Measurements from ENCODE around the gene NEUROD6.

DNA sequence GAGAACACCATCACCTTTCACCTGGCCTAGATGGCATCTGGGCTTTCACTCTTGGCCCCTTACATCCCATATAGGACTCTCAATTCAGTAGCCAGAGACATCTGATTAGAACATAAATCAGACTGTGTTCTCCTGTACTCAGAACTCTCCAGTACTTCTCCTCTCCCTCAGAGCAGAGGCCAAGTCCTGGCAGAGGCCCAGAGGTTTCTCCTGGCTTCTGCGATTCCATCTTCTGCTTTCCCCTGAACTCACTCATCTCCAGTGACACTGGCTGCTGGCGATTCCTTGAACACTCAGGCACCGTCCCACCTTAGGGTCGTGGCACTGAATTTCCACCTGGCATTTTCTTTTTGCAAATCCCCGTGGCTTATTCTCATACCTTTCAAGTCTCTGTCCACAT is 4.9 kb upstream of the NEUROD6 start:
- TF ChIP-seq, protein P1, sequence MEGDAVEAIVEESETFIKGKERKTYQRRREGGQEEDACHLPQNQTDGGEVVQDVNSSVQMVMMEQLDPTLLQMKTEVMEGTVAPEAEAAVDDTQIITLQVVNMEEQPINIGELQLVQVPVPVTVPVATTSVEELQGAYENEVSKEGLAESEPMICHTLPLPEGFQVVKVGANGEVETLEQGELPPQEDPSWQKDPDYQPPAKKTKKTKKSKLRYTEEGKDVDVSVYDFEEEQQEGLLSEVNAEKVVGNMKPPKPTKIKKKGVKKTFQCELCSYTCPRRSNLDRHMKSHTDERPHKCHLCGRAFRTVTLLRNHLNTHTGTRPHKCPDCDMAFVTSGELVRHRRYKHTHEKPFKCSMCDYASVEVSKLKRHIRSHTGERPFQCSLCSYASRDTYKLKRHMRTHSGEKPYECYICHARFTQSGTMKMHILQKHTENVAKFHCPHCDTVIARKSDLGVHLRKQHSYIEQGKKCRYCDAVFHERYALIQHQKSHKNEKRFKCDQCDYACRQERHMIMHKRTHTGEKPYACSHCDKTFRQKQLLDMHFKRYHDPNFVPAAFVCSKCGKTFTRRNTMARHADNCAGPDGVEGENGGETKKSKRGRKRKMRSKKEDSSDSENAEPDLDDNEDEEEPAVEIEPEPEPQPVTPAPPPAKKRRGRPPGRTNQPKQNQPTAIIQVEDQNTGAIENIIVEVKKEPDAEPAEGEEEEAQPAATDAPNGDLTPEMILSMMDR (conservative IDR thresholded peaks at IDR 0.05; ENCODE audit: low read depth in 2 of 2): no peak
- no peak for TF ChIP-seq POLR2AphosphoS5 (IDR thresholded peaks at IDR 0.05; ENCODE audit: low read depth)
- TF ChIP-seq EZH2 (IDR thresholded peaks at IDR 0.05; ENCODE audit: low read depth, unreplicated experiment): no peak
- TF ChIP-seq CREB1 (CRISPR knock-in tag; IDR thresholded peaks at IDR 0.05; ENCODE audit: low read depth): no peak

All from GM23338 (cell line).